HG02973 (cell line): Measurements from ENCODE around the gene SEPTIN14.
"Not testable (repeated sequence)": the region's sequence is repeated elsewhere in the genome, so short reads cannot be mapped to it uniquely, and the experiment has no call there.

Experiments
- ATAC-seq: cut with Tn5 transposase; IDR thresholded peaks from one replicate; pipeline ENCODE4 v1.9.1; 2021; ENCODE audit warnings: moderate library complexity; ENCODE audit not compliant: unreplicated experiment

The SEPTIN14 gene

GRCh38 chr7:55785444-55785843, 77.1 kb downstream of the SEPTIN14 start:
- ATAC-seq, result not testable (repeated sequence)

GRCh38 chr7:55784151-55784550, 78.4 kb downstream of the SEPTIN14 start:
- no peak for ATAC-seq

- no peak for ATAC-seq
Observed at GRCh38 chr7:55778631-55779030, 83.9 kb downstream of the SEPTIN14 start.

- no peak for ATAC-seq
Observed at GRCh38 chr7:55776196-55776595, 86.4 kb downstream of the SEPTIN14 start.

GRCh38 chr7:55775051-55775420, 87.5 kb downstream of the SEPTIN14 start:
- ATAC-seq, result no peak

- ATAC-seq, result no peak
Observed at GRCh38 chr7:55774327-55775050, 88.1 kb downstream of the SEPTIN14 start.

- ATAC-seq, result no peak
Observed at GRCh38 chr7:55770778-55771177, 91.8 kb downstream of the SEPTIN14 start.

- not testable (repeated sequence) for ATAC-seq
Observed at GRCh38 chr7:55753274-55753862, 109.2 kb downstream of the SEPTIN14 start.

GRCh38 chr7:55744706-55745105, 117.8 kb downstream of the SEPTIN14 start:
- not testable (repeated sequence) for ATAC-seq
